Measurements from ENCODE around the gene AP1B1.

AP1B1 gene

GRCh38 chr22:29335656-29336055 lies 52.7 kb downstream of the AP1B1 start:
- H3K27me3 ChIP-seq (ENCODE audit: control insufficient read depth in 2 of 2, insufficient read depth in 2 of 2, low read length in 2 of 2), result no peaks in the 10 kb centered on the region
- no peaks in the 10 kb centered on the region for H3K9me3 ChIP-seq (ENCODE audit: control insufficient read depth in 2 of 2, low read length in 2 of 2)
- no peak overlapping the region for H3K9ac ChIP-seq (ENCODE audit: low read depth in 1 of 2, low read length in 2 of 2)
- no peak overlapping the region for H3K27ac ChIP-seq (ENCODE audit: low read depth in 2 of 2, low read length in 2 of 2)
- H3K4me3 ChIP-seq (ENCODE audit: low read length in 2 of 2), result no peak overlapping the region
- peaks cover 62 to 80% of the 10 kb centered on the region in 2 donors for H3K36me3 ChIP-seq (ENCODE audit: control insufficient read depth in 2 of 2, insufficient read depth in 2 of 2, low read length in 2 of 2)
- no peaks in the 10 kb centered on the region for H3K4me1 ChIP-seq (ENCODE audit: control insufficient read depth in 2 of 2, insufficient read depth in 2 of 2, low read length in 2 of 2)

DNA sequence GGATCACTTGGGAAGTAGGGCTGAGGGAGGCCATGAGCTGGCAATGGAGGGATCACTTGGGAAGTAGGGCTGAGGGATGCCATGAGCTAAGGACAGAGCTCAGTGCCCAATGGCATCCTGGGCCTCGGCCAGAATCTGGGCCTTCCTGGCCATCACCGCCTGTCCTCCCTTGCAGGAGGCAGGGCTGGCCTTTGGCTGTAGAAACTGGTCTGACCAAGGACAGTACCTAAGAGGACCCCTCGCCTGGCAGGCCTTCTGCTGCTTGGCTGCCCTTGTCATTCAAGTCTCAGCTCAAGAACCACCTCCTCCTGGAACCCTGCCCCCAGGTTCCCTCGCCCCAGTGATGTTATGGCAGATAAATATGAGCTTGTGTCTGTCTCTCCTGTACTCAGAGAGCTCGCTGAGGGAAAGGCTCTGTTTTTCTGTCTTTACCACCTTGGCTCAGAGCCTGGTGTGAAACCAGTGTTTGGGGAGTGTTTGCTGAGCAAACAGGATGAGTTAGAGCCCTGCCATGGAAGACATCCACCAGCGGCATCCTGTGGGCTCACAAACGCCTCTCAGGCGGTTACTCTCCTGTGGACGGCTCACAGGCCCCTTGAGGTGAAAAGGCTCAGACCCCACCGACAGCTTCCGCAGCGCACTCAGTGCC lies 53.5 kb downstream of the AP1B1 start:
- Histone ChIP-seq H3K27ac (ENCODE audit: low read depth in 2 of 2, low read length in 2 of 2) (no peak overlapping the region), H3K36me3 (ENCODE audit: control insufficient read depth in 2 of 2, insufficient read depth in 2 of 2, low read length in 2 of 2) (peaks cover 55 to 78% of the 10 kb centered on the region in 2 donors), H3K9ac (ENCODE audit: low read depth in 1 of 2, low read length in 2 of 2) (no peak overlapping the region), H3K27me3 (ENCODE audit: control insufficient read depth in 2 of 2, insufficient read depth in 2 of 2, low read length in 2 of 2) (no peaks in the 10 kb centered on the region), H3K9me3 (ENCODE audit: control insufficient read depth in 2 of 2, low read length in 2 of 2) (no peaks in the 10 kb centered on the region), H3K4me3 (ENCODE audit: low read length in 2 of 2) (no peak overlapping the region), H3K4me1 (ENCODE audit: control insufficient read depth in 2 of 2, insufficient read depth in 2 of 2, low read length in 2 of 2) (no peaks in the 10 kb centered on the region)

DNA sequence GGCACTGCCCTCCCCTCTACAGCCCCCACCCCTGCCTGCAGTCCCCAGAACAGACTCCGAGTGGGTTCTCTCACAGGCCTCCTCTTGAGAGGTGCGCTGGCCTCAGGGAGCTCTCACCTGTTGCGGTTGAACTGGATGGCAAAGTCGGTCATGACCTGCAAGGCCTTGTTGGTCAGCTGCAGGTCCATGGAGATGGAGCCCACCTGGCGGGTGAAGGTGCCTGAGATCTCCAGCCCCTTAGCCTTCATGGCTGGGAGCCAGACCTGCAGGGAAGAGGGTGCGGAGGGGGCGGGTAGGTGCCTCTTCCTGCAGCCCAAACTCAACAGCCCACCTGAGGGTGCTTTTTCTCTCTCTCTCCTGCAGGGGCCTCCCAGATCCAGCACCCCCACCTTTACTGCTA lies 54.2 kb downstream of the AP1B1 start:
- Histone ChIP-seq H3K9me3 (ENCODE audit: control insufficient read depth in 2 of 2, low read length in 2 of 2) (no peaks in the 10 kb centered on the region), H3K36me3 (ENCODE audit: control insufficient read depth in 2 of 2, insufficient read depth in 2 of 2, low read length in 2 of 2) (peaks cover 49 to 71% of the 10 kb centered on the region in 2 donors), H3K9ac (ENCODE audit: low read depth in 1 of 2, low read length in 2 of 2) (no peak overlapping the region), H3K27ac (ENCODE audit: low read depth in 2 of 2, low read length in 2 of 2) (no peak overlapping the region), H3K27me3 (ENCODE audit: control insufficient read depth in 2 of 2, insufficient read depth in 2 of 2, low read length in 2 of 2) (no peaks in the 10 kb centered on the region), H3K4me3 (ENCODE audit: low read length in 2 of 2) (no peak overlapping the region), H3K4me1 (ENCODE audit: control insufficient read depth in 2 of 2, insufficient read depth in 2 of 2, low read length in 2 of 2) (no peaks in the 10 kb centered on the region)

- Histone ChIP-seq H3K36me3 (ENCODE audit: control insufficient read depth in 2 of 2, insufficient read depth in 2 of 2, low read length in 2 of 2) (peaks cover 46 to 65% of the 10 kb centered on the region in 2 donors), H3K27ac (ENCODE audit: low read depth in 2 of 2, low read length in 2 of 2) (no peak overlapping the region), H3K9ac (ENCODE audit: low read depth in 1 of 2, low read length in 2 of 2) (no peak overlapping the region), H3K27me3 (ENCODE audit: control insufficient read depth in 2 of 2, insufficient read depth in 2 of 2, low read length in 2 of 2) (no peaks in the 10 kb centered on the region), H3K4me3 (ENCODE audit: low read length in 2 of 2) (no peak overlapping the region), H3K4me1 (ENCODE audit: control insufficient read depth in 2 of 2, insufficient read depth in 2 of 2, low read length in 2 of 2) (no peaks in the 10 kb centered on the region), H3K9me3 (ENCODE audit: control insufficient read depth in 2 of 2, low read length in 2 of 2) (no peaks in the 10 kb centered on the region)
Observed at GRCh38 chr22:29332886-29333496, 55.4 kb downstream of the AP1B1 start.

DNA sequence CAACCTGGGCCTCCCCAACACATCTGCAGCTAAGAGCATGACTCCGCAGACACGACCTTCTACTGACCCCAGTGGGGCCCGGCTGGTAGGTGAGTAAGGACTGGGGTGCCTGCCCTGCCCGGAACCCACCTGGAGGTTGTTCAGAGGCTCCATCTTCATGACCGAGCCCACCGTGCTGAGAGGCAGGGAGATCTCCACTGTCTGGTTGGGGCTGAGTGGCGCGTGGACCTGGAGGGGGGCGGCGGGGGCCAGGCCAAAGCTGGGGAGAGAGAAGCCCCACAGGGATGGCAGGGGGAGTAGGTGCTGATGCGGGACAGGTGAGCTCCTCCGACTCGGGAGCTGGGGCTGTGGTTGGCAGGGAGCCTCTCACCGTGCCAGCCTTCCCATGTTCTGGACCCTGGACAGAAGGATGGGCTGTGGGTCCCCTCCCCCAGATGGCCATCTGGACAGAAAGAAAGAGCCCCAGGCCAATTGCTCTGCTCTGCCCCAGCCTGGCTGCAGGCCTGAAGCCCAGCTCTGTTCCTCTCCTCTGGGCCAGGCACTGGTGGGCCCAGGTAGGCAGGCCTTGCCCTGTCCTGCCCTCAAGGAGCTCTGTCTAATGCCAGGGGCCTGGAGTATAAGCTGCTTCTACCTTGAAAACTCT lies 56.6 kb downstream of the AP1B1 start:
- Histone ChIP-seq H3K4me3 (ENCODE audit: low read length in 2 of 2) (no peak overlapping the region), H3K4me1 (ENCODE audit: control insufficient read depth in 2 of 2, insufficient read depth in 2 of 2, low read length in 2 of 2) (no peaks in the 10 kb centered on the region), H3K27ac (ENCODE audit: low read depth in 2 of 2, low read length in 2 of 2) (no peak overlapping the region), H3K27me3 (ENCODE audit: control insufficient read depth in 2 of 2, insufficient read depth in 2 of 2, low read length in 2 of 2) (no peaks in the 10 kb centered on the region), H3K9me3 (ENCODE audit: control insufficient read depth in 2 of 2, low read length in 2 of 2) (no peaks in the 10 kb centered on the region), H3K36me3 (ENCODE audit: control insufficient read depth in 2 of 2, insufficient read depth in 2 of 2, low read length in 2 of 2) (peaks cover 42 to 66% of the 10 kb centered on the region in 2 donors), H3K9ac (ENCODE audit: low read depth in 1 of 2, low read length in 2 of 2) (no peak overlapping the region)

- no peaks in the 10 kb centered on the region for H3K27me3 ChIP-seq (ENCODE audit: control insufficient read depth in 2 of 2, insufficient read depth in 2 of 2, low read length in 2 of 2)
- H3K27ac ChIP-seq (ENCODE audit: low read depth in 2 of 2, low read length in 2 of 2), result no peak overlapping the region
- no peak overlapping the region for H3K9ac ChIP-seq (ENCODE audit: low read depth in 1 of 2, low read length in 2 of 2)
- no peaks in the 10 kb centered on the region for H3K9me3 ChIP-seq (ENCODE audit: control insufficient read depth in 2 of 2, low read length in 2 of 2)
- H3K4me3 ChIP-seq (ENCODE audit: low read length in 2 of 2), result no peak overlapping the region
- H3K36me3 ChIP-seq (ENCODE audit: control insufficient read depth in 2 of 2, insufficient read depth in 2 of 2, low read length in 2 of 2), result peaks cover 39 to 67% of the 10 kb centered on the region in 2 donors
- H3K4me1 ChIP-seq (ENCODE audit: control insufficient read depth in 2 of 2, insufficient read depth in 2 of 2, low read length in 2 of 2), result no peaks in the 10 kb centered on the region
Observed at GRCh38 chr22:29331213-29331612, 57.2 kb downstream of the AP1B1 start.

GRCh38 chr22:29330753-29331152 lies 57.6 kb downstream of the AP1B1 start:
- no peaks in the 10 kb centered on the region for H3K4me1 ChIP-seq (ENCODE audit: control insufficient read depth in 2 of 2, insufficient read depth in 2 of 2, low read length in 2 of 2)
- no peaks in the 10 kb centered on the region for H3K9me3 ChIP-seq (ENCODE audit: control insufficient read depth in 2 of 2, low read length in 2 of 2)
- H3K27me3 ChIP-seq (ENCODE audit: control insufficient read depth in 2 of 2, insufficient read depth in 2 of 2, low read length in 2 of 2), result no peaks in the 10 kb centered on the region
- H3K9ac ChIP-seq (ENCODE audit: low read depth in 1 of 2, low read length in 2 of 2), result no peak overlapping the region
- peaks cover 35 to 66% of the 10 kb centered on the region in 2 donors for H3K36me3 ChIP-seq (ENCODE audit: control insufficient read depth in 2 of 2, insufficient read depth in 2 of 2, low read length in 2 of 2)
- H3K27ac ChIP-seq (ENCODE audit: low read depth in 2 of 2, low read length in 2 of 2), result no peak overlapping the region
- H3K4me3 ChIP-seq (ENCODE audit: low read length in 2 of 2), result no peak overlapping the region

- H3K4me1 ChIP-seq (ENCODE audit: control insufficient read depth in 2 of 2, insufficient read depth in 2 of 2, low read length in 2 of 2), result no peaks in the 10 kb centered on the region
- H3K9ac ChIP-seq (ENCODE audit: low read depth in 1 of 2, low read length in 2 of 2), result no peak overlapping the region
- no peaks in the 10 kb centered on the region for H3K27me3 ChIP-seq (ENCODE audit: control insufficient read depth in 2 of 2, insufficient read depth in 2 of 2, low read length in 2 of 2)
- no peak overlapping the region for H3K27ac ChIP-seq (ENCODE audit: low read depth in 2 of 2, low read length in 2 of 2)
- H3K4me3 ChIP-seq (ENCODE audit: low read length in 2 of 2), result no peak overlapping the region
- peaks cover 34 to 63% of the 10 kb centered on the region in 2 donors for H3K36me3 ChIP-seq (ENCODE audit: control insufficient read depth in 2 of 2, insufficient read depth in 2 of 2, low read length in 2 of 2)
- H3K9me3 ChIP-seq (ENCODE audit: control insufficient read depth in 2 of 2, low read length in 2 of 2), result no peaks in the 10 kb centered on the region
Observed at GRCh38 chr22:29330291-29330690, 58.1 kb downstream of the AP1B1 start.

- Histone ChIP-seq H3K27ac (ENCODE audit: low read depth in 2 of 2, low read length in 2 of 2) (no peak overlapping the region), H3K4me3 (ENCODE audit: low read length in 2 of 2) (no peak overlapping the region), H3K9ac (ENCODE audit: low read depth in 1 of 2, low read length in 2 of 2) (no peak overlapping the region), H3K9me3 (ENCODE audit: control insufficient read depth in 2 of 2, low read length in 2 of 2) (no peaks in the 10 kb centered on the region), H3K36me3 (ENCODE audit: control insufficient read depth in 2 of 2, insufficient read depth in 2 of 2, low read length in 2 of 2) (peaks cover 31 to 56% of the 10 kb centered on the region in 2 donors), H3K27me3 (ENCODE audit: control insufficient read depth in 2 of 2, insufficient read depth in 2 of 2, low read length in 2 of 2) (no peaks in the 10 kb centered on the region), H3K4me1 (ENCODE audit: control insufficient read depth in 2 of 2, insufficient read depth in 2 of 2, low read length in 2 of 2) (no peaks in the 10 kb centered on the region)
Observed at GRCh38 chr22:29329581-29329980, 58.8 kb downstream of the AP1B1 start.
